Fibroblast of lung (primary cell): ENCODE data around the gene NUP85. TPM values are rescaled to one million over a fixed set of nuclear protein-coding genes. Genes with fewer than 3 reads are reported as not detected.

ENCODE experiments used
- DNase-seq, 2 donors: peaks; one replicate each; pipeline versions ENCODE4 v3.0.0 to v3.0.0-alpha.2; 2010; ENCODE audit warnings: low read depth in 2 of 2
- H2AFZ ChIP-seq: 2 replicates; pipeline ENCODE4 v1.5.1; 2012; ENCODE audit warnings: low read length, control low read depth, inconsistent platforms
- H3K27ac ChIP-seq: 2 replicates; pipeline ENCODE4 v1.5.1; 2011; ENCODE audit warnings: low read length, control low read depth; ENCODE audit not compliant: insufficient read depth
- H3K27me3 ChIP-seq: 2 replicates; pipeline ENCODE4 v1.5.1; 2011; ENCODE audit warnings: mild to moderate bottlenecking, low read length; ENCODE audit not compliant: control insufficient read depth, insufficient read depth
- H3K36me3 ChIP-seq: 2 replicates; pipeline ENCODE4 v1.5.1; 2011; ENCODE audit warnings: low read length; ENCODE audit not compliant: control insufficient read depth, insufficient read depth
- H3K4me1 ChIP-seq: 2 replicates; pipeline ENCODE4 v1.5.1; 2011; ENCODE audit warnings: low read length; ENCODE audit not compliant: control insufficient read depth, insufficient read depth; ENCODE audit errors: extremely low read depth
- H3K4me2 ChIP-seq: 2 replicates; pipeline ENCODE4 v1.5.1; 2011; ENCODE audit warnings: low read length, control low read depth; ENCODE audit not compliant: insufficient read depth; ENCODE audit errors: extremely low read depth
- H3K4me3 ChIP-seq, 4 experiments: fragments of 200-600 bp in 1 of 4; sonication (generic) in 1 of 4; replicated peaks in 1 of 4; 2 replicates each; pipeline ENCODE4 v1.5.1; 2011 to 2016; ENCODE audit warnings: low read length in 4 of 4, low read depth in 3 of 4, mild to moderate bottlenecking in 3 of 4, control low read depth in 2 of 4, inconsistent platforms in 1 of 4, mixed read lengths in 1 of 4; ENCODE audit not compliant: insufficient read depth in 1 of 4; ENCODE audit errors: control extremely low read depth in 1 of 4
- H3K79me2 ChIP-seq: 2 replicates; pipeline ENCODE4 v1.5.1; 2012; ENCODE audit warnings: mild to moderate bottlenecking, low read length, inconsistent platforms; ENCODE audit not compliant: control insufficient read depth, insufficient read depth
- H3K9ac ChIP-seq: 2 replicates; pipeline ENCODE4 v1.5.1; 2011; ENCODE audit warnings: mild to moderate bottlenecking, low read length, control low read depth; ENCODE audit not compliant: insufficient read depth
- H3K9me3 ChIP-seq: 2 replicates; pipeline ENCODE4 v1.5.1; 2012; ENCODE audit warnings: low read depth, low read length; ENCODE audit not compliant: control insufficient read depth, insufficient read depth
- H4K20me1 ChIP-seq: 2 replicates; pipeline ENCODE4 v1.5.1; 2011; ENCODE audit warnings: low read length; ENCODE audit not compliant: control insufficient read depth, insufficient read depth; ENCODE audit errors: extremely low read depth
- EZH2 ChIP-seq: IDR thresholded peaks from 2 replicates; pipeline ENCODE4 v1.5.1; 2012; ENCODE audit warnings: low read length, control low read depth, mild to moderate bottlenecking; ENCODE audit errors: missing control alignments
- polyA plus RNA-seq, 2 donors: library from polyadenylated mRNA; depleted of rRNA in 1 of 2; stranded (reverse) in 1 of 2; unstranded in 1 of 2; fragments of >200 nt; gene quantifications; 2 replicates each; pipeline ENCODE4 v1.2.1, GENCODE V29; 2011 to 2012; ENCODE audit warnings: missing spikeins in 1 of 2
- total RNA-seq: library from RNA; depleted of rRNA; stranded (reverse); fragments of >200 nt; gene quantifications from 2 replicates; pipeline ENCODE4 v1.2.1, GENCODE V29; 2014
- TF ChIP-seq, protein P1 (sequence below), 2 donors: IDR thresholded peaks in 1 of 2; conservative IDR thresholded peaks in 1 of 2; 1 replicate in 1 of 2; 2 replicates in 1 of 2; pipeline ENCODE4 v1.5.1; 2011 to 2012; ENCODE audit warnings: low read length in 2 of 2, control low read depth in 1 of 2, inconsistent platforms in 1 of 2, low read depth in 1 of 2, mild to moderate bottlenecking in 1 of 2

NUP85 gene
- total and polyA plus RNA-seq, 2 donors (not counting 1 experiment from before 2014, with no cell fraction given): 18.5 to 29.6 TPM

DNA sequence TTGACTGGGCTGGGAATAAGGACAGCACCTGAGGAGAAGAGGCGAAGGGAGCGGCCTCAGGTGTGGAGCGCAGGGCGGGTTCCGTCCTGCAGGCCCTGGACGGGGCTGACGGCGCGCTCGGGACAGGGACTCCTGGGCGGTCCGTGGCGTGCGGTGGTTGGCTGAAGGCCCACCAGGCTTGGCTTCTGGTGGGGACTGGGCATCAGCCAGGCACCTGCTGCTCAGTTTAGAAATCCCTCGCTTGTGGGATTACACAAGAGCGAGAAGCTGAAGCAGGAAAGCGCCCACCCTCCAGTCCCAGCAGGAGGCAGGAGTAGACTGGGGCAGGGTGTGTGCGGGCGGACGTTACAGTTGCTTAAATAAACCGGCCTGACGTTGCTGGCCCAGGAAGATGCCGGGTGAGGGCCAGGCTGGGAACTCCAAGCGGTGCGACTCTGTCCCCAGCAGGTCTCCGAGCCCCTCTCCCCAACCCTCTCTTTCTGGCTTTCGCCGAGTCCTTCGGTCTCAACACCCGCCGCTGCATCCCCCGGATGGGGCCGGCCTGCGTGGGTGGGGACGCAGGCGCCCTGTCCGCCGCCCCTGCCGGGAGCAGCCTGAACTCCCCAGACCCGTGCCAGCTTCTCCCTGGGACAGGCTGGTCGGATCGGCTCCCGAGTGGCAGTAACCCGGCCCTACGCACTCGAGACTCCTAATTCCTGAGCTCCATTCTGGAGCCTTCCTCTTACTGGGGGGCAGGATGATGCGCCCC lies 64.9 kb downstream of the NUP85 start:
- no peaks in the 10 kb centered on the region for H3K9me3 ChIP-seq
- H2AFZ ChIP-seq: peak overlapping the region; percentile 86
- H3K4me3 ChIP-seq: peak overlapping the region; percentile 65 to 81 (median 72)
- H3K36me3 ChIP-seq: peaks cover 12% of the 10 kb centered on the region
- H3K4me2 ChIP-seq: peak overlapping the region; percentile 96
- peak overlapping the region; percentile 69 for H3K27ac ChIP-seq
- no peaks in the 10 kb centered on the region for H3K79me2 ChIP-seq
- TF ChIP-seq, protein P1, sequence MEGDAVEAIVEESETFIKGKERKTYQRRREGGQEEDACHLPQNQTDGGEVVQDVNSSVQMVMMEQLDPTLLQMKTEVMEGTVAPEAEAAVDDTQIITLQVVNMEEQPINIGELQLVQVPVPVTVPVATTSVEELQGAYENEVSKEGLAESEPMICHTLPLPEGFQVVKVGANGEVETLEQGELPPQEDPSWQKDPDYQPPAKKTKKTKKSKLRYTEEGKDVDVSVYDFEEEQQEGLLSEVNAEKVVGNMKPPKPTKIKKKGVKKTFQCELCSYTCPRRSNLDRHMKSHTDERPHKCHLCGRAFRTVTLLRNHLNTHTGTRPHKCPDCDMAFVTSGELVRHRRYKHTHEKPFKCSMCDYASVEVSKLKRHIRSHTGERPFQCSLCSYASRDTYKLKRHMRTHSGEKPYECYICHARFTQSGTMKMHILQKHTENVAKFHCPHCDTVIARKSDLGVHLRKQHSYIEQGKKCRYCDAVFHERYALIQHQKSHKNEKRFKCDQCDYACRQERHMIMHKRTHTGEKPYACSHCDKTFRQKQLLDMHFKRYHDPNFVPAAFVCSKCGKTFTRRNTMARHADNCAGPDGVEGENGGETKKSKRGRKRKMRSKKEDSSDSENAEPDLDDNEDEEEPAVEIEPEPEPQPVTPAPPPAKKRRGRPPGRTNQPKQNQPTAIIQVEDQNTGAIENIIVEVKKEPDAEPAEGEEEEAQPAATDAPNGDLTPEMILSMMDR (conservative IDR thresholded peaks at IDR 0.05 in 1 of 2, IDR thresholded peaks at IDR 0.05 in 1 of 2; ENCODE audit: low read depth in 1 of 2, low read length in 2 of 2): peak; percentile 36 to 48
- no peak for TF ChIP-seq EZH2
- no peaks in the 10 kb centered on the region for H4K20me1 ChIP-seq
- peaks cover 14% of the 10 kb centered on the region for H3K4me1 ChIP-seq
- peak overlapping the region; percentile 79 for H3K9ac ChIP-seq
- no peaks in the 10 kb centered on the region for H3K27me3 ChIP-seq
- DNase-seq: peak; percentile 76

DNA sequence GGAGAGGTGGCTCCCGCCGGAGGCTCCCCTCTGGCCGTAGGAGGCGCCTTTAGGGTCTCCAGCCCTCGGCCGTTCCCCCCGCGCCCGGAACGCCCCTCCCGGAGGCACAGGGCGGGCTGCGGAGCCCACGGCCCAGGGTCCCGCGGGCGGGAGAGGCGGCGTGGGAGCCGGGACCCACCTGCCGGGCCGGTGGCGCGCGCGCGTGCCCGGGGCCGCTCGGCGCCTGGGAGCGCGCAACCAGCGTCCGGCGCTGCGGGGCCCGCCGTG lies 65.4 kb downstream of the NUP85 start, which contains the start of gene MIF4GD:
TSS of gene MIF4GD (minus strand) at position 266 of the 267 bp plus-strand sequence. CDS start 1,036 bp downstream, outside the sequence.
- Histone ChIP-seq H3K36me3 (peaks cover 7% of the 10 kb centered on the region), H2AFZ (peak within 1 kb of the TSS; percentile 86), H3K79me2 (no peaks in the 10 kb centered on the region), H3K4me3 (peak within 1 kb of the TSS; percentile 67 to 81 (median 74)), H3K27me3 (no peaks in the 10 kb centered on the region), H3K9ac (peak within 1 kb of the TSS; percentile 79), H3K4me1 (peaks cover 14% of the 10 kb centered on the region), H3K9me3 (no peaks in the 10 kb centered on the region), H4K20me1 (no peaks in the 10 kb centered on the region), H3K27ac (peak within 1 kb of the TSS; percentile 69), H3K4me2 (peak within 1 kb of the TSS; percentile 96)
- peak in 1 of 2 donors; percentile 62 for DNase-seq
- TF ChIP-seq EZH2: no peak

DNA sequence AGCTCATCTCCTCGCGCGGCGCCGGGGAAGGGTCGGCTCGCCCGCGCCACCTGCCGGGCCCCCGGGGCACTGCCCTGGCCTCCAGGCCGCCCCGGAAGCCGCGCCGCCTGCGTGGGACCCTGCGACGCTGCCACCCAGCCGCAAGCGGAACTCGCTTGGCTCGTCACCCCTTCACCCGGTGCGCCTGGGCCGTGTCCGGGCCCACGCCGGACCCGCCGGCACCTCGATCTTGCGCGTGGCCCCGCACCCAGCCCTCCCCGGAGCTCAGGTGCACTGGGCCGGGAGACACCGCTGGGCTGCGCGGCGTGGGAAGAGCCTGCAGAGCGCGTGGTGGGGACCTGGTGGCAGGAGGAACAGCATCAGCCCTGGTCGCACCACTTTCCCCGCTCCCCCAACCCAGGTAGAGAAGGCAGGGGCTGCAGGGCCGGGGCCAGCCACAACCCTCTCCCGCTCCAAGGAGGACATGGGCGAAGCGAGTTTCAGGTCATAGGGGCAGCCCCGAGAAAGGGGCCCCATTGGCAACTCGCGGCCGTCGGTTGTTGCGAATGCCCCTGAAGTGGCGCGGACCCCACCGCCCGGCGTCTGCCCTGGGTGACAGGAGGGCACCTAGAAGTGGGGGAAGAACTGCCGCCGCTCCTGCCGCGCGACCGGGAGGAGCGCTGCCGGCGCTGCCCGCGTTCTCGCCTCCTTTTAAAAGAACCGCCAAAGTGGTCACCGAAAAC lies 65.9 kb downstream of the NUP85 start:
- H3K27me3 ChIP-seq: no peaks in the 10 kb centered on the region
- no peak overlapping the region for H3K27ac ChIP-seq
- H3K9ac ChIP-seq: peak overlapping the region; percentile 60
- peaks cover 14% of the 10 kb centered on the region for H3K4me1 ChIP-seq
- H3K36me3 ChIP-seq: peaks cover 7% of the 10 kb centered on the region
- H3K9me3 ChIP-seq: no peaks in the 10 kb centered on the region
- TF ChIP-seq, protein P1 (conservative IDR thresholded peaks at IDR 0.05 in 1 of 2, IDR thresholded peaks at IDR 0.05 in 1 of 2; ENCODE audit: low read depth in 1 of 2, low read length in 2 of 2): peak; percentile 26 to 33
- no peak for TF ChIP-seq EZH2
- no peaks in the 10 kb centered on the region for H3K79me2 ChIP-seq
- peak overlapping the region; percentile 89 for H3K4me2 ChIP-seq
- peak overlapping the region; percentile 83 for H2AFZ ChIP-seq
- H3K4me3 ChIP-seq: peak overlapping the region; percentile 38 to 77 (median 65)
- peak in 1 of 2 donors; percentile 61 for DNase-seq
- no peaks in the 10 kb centered on the region for H4K20me1 ChIP-seq
